Measurements from ENCODE around the gene TMPRSS13. TPM values are rescaled to one million over a fixed set of nuclear protein-coding genes. Genes with fewer than 3 reads are reported as not detected.

Gene TMPRSS13
- total and polyA plus RNA-seq, 2 of the 13 experiments (the other 11 are each of a cell fraction or from before 2014, with no cell fraction given), result not detected

DNA sequence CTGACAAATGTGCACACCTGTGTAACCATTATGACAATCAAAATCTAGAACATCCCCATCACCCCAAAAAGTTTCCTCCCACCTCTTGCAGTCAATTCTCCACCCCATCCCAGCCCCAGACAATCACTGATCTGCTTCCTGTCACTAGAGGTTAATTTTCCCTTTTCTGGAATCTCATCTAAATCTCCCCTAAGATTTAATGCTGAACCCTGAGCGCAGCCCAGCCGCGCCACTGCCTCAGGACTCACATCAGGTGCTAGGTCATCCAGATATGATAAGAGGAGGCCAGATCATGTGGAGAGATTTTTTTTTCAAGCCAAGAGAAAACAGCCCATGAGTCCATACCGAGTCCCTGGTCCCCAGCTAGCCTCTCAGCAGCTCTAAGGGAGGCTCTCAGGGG is 4.3 kb upstream of the TMPRSS13 start:
- FAIRE-seq (no peak), DNase-seq (ENCODE audit: low spot score) (no peak), ATAC-seq (no peak)
- H3K27me3 ChIP-seq (ENCODE audit: control insufficient read depth in 1 of 2, insufficient read depth in 2 of 2, low read length in 2 of 2), result peaks cover 4 to 57% of the 10 kb centered on the region in 2 experiments; a peak in 3 of 5 replicates
- H3K4me3 ChIP-seq (replicated peaks in 1 of 3; ENCODE audit: insufficient read depth in 1 of 3, low read depth in 2 of 3, low read length in 3 of 3), result no peak overlapping the region
- no peaks in the 10 kb centered on the region for H3K9me3 ChIP-seq (ENCODE audit: low read length)
- in situ Hi-C loops (cut with HindIII; ENCODE audit: extremely low pct_ligation_motif_present, low pct_unique_long_range_greater_than_20kb) (loop anchor here (25.0 kb wide), 1 partner anchor 496 kb away; no protein-coding TSS in a partner anchor), intact Hi-C loops (cut with micrococcal nuclease; ENCODE audit: unreplicated experiment) (no loop called here)
- H3K4me2 ChIP-seq (ENCODE audit: low read depth, low read length), result no peak overlapping the region
- no peak overlapping the region for H2AFZ ChIP-seq (ENCODE audit: low read length)
- POLR2A ChIA-PET, result no interaction called here
- TF ChIP-seq DR1 (CRISPR knock-in tag; IDR thresholded peaks at IDR 0.05), result no peak
- TF ChIP-seq ZNF205 (CRISPR knock-in tag; IDR thresholded peaks at IDR 0.05), result no peak
- TF ChIP-seq GATAD1 (CRISPR knock-in tag; IDR thresholded peaks at IDR 0.05), result no peak
- WGBS (ENCODE audit: low lambda C conversion rate), result 70% methylated on average over 4 of the region's 4 CpGs
- H3K9ac ChIP-seq (ENCODE audit: insufficient read depth, low read depth, low read length), result no peak overlapping the region
- no peaks in the 10 kb centered on the region for H3K79me2 ChIP-seq (ENCODE audit: insufficient read depth, low read length)
- BruUV-seq (replicated peaks), result no TSS peak
- CTCF ChIA-PET (ENCODE audit: low intra/inter-chr PET ratio, low total read pairs), result no interaction called here
- H3K4me1 ChIP-seq (ENCODE audit: insufficient read depth, low read length), result no peaks in the 10 kb centered on the region
- no peaks in the 10 kb centered on the region for H4K20me1 ChIP-seq (ENCODE audit: insufficient read depth, low read length)
- no peaks in the 10 kb centered on the region for H3K36me3 ChIP-seq (replicated peaks in 1 of 2; ENCODE audit: control insufficient read depth in 1 of 2, insufficient read depth in 2 of 2, low read length in 2 of 2)
- H3K27ac ChIP-seq (ENCODE audit: extremely low read length, insufficient read depth, low read length), result no peak overlapping the region

DNA sequence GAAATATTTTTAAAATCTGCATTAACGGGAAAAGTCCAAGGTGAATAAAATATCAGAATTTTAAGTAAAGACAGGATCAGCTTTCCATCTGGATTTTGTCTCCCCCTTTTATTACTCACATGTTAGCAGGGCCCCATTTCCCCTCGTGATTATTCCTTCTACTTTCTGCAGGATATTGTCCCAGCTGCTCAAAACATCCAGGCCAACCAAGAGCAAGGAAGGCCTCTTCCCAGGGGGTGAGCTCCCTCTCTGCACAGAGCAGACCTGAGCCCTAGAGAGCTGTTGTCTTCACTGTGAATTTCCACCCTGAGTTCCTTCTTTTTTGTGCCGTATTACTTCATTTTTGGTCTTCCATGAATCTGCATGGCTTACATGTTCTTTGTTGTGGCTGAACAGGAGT is 3.7 kb upstream of the TMPRSS13 start:
- POLR2A ChIA-PET, result no interaction called here

More for the DNA sequence above, 3.7 kb upstream of the TMPRSS13 start:
- BruUV-seq (replicated peaks), result no TSS peak
- H3K36me3 ChIP-seq (replicated peaks in 1 of 2; ENCODE audit: control insufficient read depth in 1 of 2, insufficient read depth in 2 of 2, low read length in 2 of 2), result no peaks in the 10 kb centered on the region
- TF ChIP-seq ARNT (IDR thresholded peaks at IDR 0.05) (no peak), ISL2 (CRISPR knock-in tag; IDR thresholded peaks at IDR 0.05) (no peak), ZNF614 (CRISPR knock-in tag; IDR thresholded peaks at IDR 0.05; ENCODE audit: borderline replicate concordance) (no peak), REPIN1 (CRISPR knock-in tag; IDR thresholded peaks at IDR 0.05; ENCODE audit: borderline replicate concordance, low read depth) (no peak), ZNF782 (CRISPR knock-in tag; IDR thresholded peaks at IDR 0.05; ENCODE audit: borderline replicate concordance) (no peak)
- TF ChIP-seq, protein P1, sequence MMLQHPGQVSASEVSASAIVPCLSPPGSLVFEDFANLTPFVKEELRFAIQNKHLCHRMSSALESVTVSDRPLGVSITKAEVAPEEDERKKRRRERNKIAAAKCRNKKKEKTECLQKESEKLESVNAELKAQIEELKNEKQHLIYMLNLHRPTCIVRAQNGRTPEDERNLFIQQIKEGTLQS (CRISPR knock-in tag; IDR thresholded peaks at IDR 0.05), result no peak
- FAIRE-seq (no peak), ATAC-seq (no peak), DNase-seq (ENCODE audit: low spot score) (no peak)
- no peaks in the 10 kb centered on the region for H3K4me1 ChIP-seq (ENCODE audit: insufficient read depth, low read length)
- H3K9me3 ChIP-seq (ENCODE audit: low read length), result no peaks in the 10 kb centered on the region
- no peaks in the 10 kb centered on the region for H3K79me2 ChIP-seq (ENCODE audit: insufficient read depth, low read length)
- intact Hi-C loops (cut with micrococcal nuclease; ENCODE audit: unreplicated experiment), result no loop called here
- no peak overlapping the region for H3K9ac ChIP-seq (ENCODE audit: insufficient read depth, low read depth, low read length)
- no peak overlapping the region for H3K4me3 ChIP-seq (replicated peaks in 1 of 3; ENCODE audit: insufficient read depth in 1 of 3, low read depth in 2 of 3, low read length in 3 of 3)
- H3K27me3 ChIP-seq (ENCODE audit: control insufficient read depth in 1 of 2, insufficient read depth in 2 of 2, low read length in 2 of 2), result peaks cover 4 to 59% of the 10 kb centered on the region in 2 experiments; a peak in 3 of 5 replicates
- no peak overlapping the region for H2AFZ ChIP-seq (ENCODE audit: low read length)
- no peak overlapping the region for H3K4me2 ChIP-seq (ENCODE audit: low read depth, low read length)
- no peak overlapping the region for H3K27ac ChIP-seq (ENCODE audit: extremely low read length, insufficient read depth, low read length)
- 31% methylated on average over 3 of the region's 3 CpGs for WGBS (ENCODE audit: low lambda C conversion rate)
- in situ Hi-C loops (cut with HindIII; ENCODE audit: extremely low pct_ligation_motif_present, low pct_unique_long_range_greater_than_20kb), result loop anchor here (25.0 kb wide), 1 partner anchor 496 kb away; no protein-coding TSS in a partner anchor
- H4K20me1 ChIP-seq (ENCODE audit: insufficient read depth, low read length), result no peaks in the 10 kb centered on the region
- CTCF ChIA-PET (ENCODE audit: low intra/inter-chr PET ratio, low total read pairs), result no interaction called here

Data from HepG2 (cell line).